HG03159 (cell line): ENCODE results near the gene EXTL2.
"Not testable (repeated sequence)": the region's sequence is repeated elsewhere in the genome, so short reads cannot be mapped to it uniquely, and the experiment has no call there.

Experiments
- ATAC-seq: cut with Tn5 transposase; IDR thresholded peaks from one replicate; pipeline ENCODE4 v1.9.1; 2021; ENCODE audit warnings: mild to moderate bottlenecking, moderate library complexity; ENCODE audit not compliant: unreplicated experiment

Gene EXTL2

DNA sequence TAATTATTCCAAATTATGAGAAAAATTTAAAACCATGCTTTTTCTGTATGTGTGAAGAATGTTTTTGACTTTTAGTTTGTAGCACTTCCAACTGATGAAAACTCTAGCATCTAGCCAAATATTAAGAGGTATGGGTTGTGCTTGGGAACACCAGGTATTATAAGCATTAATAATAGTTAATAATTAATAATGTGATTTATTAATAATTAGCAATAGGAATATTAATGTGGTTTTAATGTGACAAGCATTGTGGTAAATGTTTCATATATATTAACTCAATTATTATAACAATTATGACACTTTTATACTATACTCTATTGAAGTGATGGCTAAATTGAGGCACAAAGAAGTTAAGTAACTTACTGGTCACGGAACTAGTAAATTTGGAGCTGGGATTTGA lies 9.1 kb upstream of the EXTL2 start:
- ATAC-seq: no peak

DNA sequence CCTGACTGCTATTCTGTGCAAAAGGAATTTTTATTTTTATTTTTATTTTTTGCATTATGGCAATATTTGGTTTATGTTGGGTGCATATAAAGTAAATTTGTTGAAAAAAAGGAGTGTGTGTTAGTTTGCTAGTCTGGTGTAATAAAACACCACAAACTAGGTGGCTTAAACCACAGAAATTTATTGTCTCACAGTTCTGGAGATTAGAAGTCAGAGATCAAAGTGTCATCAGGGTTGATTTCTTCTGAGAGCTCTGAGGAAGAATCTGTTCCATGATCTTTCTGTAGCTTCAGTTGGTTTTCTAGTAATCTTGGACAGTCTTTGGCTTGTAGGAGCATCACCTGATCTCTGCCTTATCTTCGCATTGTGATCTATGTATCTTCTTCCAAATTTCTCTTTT lies 7.7 kb upstream of the EXTL2 start:
- no peak for ATAC-seq

DNA sequence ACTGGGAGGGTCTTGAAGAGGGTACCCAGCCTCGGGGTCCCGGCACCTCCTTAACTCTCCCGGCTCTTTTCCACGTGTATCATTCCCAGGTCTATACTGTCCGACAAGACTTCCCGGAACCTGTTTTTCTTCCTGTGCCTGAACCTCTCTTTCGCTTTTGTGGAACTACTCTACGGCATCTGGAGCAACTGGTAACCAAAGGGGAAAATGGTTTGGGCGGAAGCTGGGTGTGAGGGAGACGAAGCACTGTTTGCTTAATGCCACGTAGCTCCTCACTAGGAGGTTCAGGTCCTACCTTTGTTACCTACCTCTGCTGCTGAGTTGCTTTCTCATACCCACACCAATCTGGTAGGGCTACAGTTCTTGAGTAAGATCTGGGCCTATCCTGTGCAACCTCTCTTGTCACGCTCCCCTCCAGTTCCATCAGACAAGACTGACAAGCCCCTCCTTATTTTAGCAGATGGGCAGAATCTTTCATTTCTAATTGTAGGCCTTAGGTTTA lies 1.9 kb upstream of the EXTL2 start:
- ATAC-seq: peak; percentile 57

GRCh38 chr1:100895540-100896480 lies 1.2 kb upstream of the EXTL2 start, which contains the start of gene SLC30A7:
TSS of gene SLC30A7 (plus strand) at chr1:100896090. CDS start at chr1:100896263, 173 bp downstream.
- peak; percentile 72 for ATAC-seq

DNA sequence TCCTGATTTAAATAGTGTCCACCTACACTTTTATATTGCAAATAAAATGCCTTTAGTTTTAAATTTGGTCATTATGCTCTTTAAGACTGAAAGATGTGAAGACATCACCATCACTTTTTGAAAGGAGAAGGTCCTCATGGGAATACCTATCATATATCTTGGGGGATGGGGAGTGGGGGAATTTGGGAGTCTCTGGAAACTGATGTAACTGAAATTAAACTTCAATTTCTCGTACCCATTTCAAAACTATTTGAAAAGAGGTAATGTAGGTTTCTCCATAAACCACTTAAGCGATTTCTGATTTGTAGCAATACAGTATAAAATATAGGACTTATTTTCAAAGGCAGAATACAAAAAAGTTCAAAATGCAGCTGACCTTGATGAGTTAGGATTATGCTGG lies 924 bp downstream of the EXTL2 start:
- no peak for ATAC-seq

GRCh38 chr1:100892554-100892953 lies 2.1 kb downstream of the EXTL2 start:
- no peak for ATAC-seq

- ATAC-seq: no peak
Observed at GRCh38 chr1:100891380-100891779, 3.3 kb downstream of the EXTL2 start.

DNA sequence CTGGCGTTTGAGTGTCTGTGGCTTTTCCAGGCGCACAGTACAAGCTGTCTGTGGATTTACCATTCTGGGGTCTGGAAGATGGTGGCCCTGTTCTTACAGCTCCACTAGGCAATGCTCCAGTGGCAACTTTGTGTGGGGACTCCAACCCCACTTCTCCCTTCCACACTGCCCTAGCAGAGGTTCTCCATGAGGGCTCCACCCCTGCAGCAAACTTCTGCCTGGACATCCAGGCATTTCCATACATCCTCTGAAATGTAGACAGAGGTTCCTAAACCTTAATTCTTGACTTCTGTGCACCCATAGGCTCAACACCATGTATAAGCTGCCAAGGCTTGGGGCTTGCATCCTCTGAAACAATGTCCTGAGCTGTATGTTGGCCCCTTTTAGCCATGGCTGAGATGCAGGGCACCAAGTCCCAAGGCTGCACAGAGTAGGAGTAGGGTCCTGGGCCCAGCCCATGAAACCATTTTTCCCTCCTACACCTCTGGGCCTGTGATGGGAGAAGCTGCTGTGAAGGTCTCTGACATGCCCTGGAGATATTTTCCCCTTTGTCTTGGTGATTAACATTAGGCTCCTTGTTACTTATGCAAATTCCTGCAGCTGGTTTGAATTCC lies 4.7 kb downstream of the EXTL2 start:
- not testable (repeated sequence) for ATAC-seq

DNA sequence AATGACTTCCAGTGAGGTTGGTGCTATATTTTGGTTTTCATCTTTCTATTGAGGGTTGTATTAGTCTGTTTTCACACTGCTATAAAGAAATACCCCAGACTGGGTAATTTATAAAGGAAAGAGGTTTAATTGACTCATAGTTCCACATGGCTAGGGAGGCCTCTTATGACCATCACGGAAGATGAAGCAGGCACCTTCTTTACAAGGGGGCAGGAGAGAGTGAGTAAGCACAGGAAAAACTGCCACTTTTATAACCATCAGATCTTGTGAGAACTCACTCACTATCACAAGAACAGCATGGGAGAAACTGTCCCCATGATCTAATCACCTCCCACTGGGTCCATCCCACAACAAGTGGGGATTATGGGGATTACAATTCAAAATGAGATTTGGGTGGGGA lies 5.6 kb downstream of the EXTL2 start:
- not testable (repeated sequence) for ATAC-seq

DNA sequence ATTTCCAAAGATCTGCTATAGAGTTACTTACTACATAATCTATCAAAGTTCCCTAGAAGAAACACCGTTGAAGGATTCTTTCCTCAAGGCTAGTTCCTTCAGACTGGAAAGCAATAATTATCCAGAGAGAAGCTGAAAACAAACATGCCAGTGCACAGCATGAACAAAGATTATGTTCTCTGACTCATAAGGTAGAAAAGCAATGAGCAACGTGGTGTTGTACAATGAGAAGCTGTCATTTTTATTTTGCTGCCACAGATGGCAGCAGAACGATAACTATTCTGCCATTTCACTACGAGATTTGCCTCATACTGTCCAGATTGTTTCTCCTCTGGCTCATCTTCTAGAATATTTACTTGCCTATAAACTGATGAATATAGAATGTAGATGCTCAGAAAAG lies 10.7 kb downstream of the EXTL2 start:
- ATAC-seq: no peak

DNA sequence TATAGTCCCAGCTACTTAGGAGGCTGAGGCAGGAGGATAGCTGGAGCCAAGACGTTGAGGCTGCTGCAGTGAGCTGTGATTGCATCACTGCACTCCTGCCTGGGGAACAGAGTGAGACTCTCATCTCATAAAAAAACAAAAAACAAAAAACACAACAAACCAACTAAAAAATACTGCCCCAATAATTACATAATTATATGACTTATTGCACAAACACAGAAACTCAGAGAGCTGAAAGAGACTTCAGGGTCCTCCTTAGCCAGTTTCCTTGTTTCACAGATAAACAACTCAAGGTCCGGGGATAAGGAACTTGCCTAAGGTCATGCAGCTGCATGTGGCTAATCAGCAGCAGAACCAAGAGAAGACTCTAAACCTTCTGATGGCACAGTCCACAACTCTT lies 11.9 kb downstream of the EXTL2 start:
- ATAC-seq: no peak

DNA sequence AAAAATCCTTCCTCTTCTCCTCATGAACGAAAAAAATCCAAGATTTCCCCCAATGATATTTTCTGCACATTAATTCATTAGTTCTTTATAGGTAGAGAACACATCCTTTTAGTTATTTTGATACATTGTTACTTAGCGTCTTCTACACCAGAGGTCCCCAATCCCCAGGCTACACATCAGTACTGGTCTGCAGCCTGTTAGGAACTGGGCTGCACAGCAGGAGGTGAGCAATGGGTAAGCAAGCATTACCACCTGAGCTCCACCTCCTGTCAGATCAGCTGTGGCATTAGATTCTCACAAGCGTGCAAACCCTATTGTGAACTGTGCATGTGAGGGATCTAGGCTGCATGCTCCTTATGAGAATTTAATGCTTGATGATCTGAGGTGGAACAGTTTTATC lies 13.0 kb downstream of the EXTL2 start:
- no peak for ATAC-seq

- ATAC-seq: no peak
Observed at GRCh38 chr1:100879422-100879821, 15.2 kb downstream of the EXTL2 start.

GRCh38 chr1:100876291-100876690 lies 18.4 kb downstream of the EXTL2 start:
- no peak for ATAC-seq

- no peak for ATAC-seq
Observed at GRCh38 chr1:100875228-100875627, 19.4 kb downstream of the EXTL2 start.

DNA sequence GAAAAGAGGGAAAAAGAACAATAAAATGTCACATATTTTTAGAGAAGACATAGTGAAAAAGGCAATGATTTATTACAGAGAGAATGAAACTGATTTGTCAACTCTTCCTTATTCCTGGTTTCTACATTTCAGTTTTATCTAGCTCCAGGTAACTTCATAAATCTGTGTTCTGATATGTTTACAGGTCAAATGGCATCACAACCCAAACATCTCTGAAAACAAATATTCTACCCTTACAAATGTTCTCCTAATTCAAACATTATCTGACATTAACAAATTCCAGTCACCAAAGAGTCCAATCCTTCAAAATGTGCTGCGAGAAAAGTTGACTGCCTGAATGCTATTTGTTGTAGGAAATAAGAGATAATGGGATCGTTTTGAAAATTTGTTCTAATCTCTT lies 20.2 kb downstream of the EXTL2 start:
- ATAC-seq: no peak

- ATAC-seq: no peak
Observed at GRCh38 chr1:100869996-100870395, 24.6 kb downstream of the EXTL2 start.

DNA sequence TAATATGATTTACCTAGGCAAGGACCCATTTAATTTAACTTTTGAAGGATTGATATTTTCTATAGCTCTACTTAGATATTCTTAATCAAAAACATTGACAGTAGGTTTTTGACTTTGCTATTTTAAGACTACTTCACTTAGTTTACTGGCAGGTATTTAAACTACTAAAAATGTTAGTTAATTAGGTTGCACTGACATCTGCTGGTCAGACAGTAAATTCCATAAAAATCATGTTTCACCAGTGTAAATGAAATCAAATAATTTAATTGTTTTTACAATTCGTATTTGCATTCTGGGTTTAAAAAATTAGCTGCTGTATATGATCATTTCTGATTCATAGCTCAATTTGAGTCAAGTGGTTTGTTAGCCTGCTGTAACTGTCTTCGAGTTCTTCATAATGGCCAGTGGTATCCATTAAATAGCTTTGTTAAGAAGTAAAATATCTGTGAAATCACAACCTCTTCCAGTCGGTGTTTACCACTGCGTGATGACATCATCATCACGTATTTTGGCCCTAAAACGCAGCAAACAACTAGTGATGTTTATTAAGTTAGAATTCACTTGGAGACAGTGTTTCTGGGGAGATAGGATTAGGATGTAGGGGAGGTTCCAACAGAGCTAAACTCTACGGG lies 26.2 kb downstream of the EXTL2 start:
- ATAC-seq: no peak

- no peak for ATAC-seq
Observed at GRCh38 chr1:100866901-100867206, 27.8 kb downstream of the EXTL2 start.

DNA sequence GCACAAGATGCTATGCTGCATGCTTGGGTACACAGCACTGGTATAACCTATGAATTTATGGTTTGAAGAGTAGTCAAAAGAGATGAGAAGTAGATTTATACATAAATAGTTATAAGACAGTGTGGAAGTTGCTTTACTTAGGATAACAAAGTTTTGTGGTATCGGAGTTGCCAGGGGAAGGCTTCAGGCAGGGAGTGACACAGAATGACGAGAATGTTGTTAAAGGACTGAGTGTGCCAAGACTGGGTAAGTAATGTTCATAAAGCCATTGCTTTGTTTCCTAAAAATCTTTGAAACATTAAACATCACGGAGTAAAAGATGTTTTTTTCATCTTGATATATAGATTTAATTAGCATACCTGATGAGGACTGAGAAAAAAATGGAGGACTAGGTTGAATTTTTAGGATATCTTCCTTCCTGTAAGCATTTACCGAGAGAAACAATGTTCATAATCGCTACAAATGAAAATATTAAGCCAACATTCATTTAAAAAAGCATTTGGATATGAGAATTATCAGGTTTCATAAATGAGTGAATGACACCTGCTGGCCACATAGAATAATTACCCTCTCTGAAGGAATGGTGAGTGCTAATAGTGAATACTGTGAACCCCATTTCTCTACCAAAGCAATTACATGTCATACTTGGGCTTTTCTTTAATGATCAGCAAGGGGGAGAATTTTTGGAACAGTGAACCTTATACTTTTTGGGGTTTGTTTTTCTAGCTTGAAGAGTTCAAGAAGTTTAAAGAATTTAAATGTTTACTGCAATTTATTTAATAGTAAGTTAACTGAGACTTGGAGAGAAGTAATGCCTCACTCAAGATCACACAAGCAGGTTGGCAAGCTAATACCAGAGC lies 28.4 kb downstream of the EXTL2 start:
- ATAC-seq: peak; percentile 68

DNA sequence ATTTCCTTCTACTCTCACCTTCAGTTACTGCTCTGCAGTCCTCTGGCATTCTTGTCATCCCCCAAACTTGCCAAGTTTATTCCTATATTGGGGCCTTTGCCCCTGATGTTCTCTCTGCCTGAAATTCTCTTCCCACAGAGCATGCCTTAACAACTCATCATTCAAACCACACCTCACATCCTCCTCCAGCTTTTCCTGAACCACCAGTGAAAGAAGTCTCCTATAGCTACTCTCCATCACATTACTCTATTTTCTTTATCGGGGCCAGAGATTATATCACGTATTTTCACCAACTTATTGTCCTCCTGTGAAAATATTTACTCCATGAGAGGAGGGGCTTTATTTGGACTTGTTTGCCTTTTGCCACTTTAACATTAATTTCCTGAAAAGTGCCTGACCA lies 32.1 kb downstream of the EXTL2 start:
- ATAC-seq: no peak
